GM21515 (cell line): ENCODE results near the gene COX6A2.
"Not testable (repeated sequence)": the region's sequence is repeated elsewhere in the genome, so short reads cannot be mapped to it uniquely, and the experiment has no call there.

Experiments
- ATAC-seq: cut with Tn5 transposase; IDR thresholded peaks from one replicate; pipeline ENCODE4 v1.9.1; 2021; ENCODE audit not compliant: unreplicated experiment

Gene COX6A2

DNA sequence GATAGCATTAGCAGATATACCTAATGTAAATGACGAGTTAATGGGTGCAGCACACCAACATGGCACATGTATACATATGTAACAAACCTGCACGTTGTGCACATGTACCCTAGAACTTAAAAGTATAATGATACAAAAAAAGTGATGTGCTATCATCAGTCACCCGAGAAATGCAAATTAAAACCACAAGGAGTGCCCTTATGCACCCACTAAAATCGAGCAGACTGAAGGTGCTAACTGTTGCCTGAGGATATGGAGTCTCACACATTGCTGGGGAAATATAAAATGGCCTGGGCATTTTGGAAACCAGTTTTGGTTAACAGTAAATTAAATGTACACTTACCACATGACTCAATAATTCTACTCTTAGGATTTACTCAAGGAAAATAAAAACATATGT lies 10.9 kb upstream of the COX6A2 start:
- not testable (repeated sequence) for ATAC-seq

DNA sequence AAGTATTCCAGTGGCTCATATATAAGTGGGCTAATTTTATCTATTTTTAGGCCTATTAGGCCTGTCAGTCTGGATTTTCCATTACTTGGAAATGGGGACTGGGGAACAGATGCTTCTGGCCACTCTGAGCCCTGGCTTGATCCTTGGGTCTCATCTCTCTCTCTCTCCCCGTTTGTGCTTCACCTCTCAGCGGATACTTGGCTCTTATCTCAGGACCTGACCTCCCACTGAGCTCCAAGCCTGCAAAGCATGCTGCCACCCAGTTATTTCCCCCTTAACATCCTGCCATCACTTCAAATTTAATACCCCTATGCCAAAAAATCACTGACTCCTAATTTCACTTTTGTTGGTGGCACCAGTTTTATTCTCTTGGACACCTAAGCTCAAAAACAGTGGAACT lies 10.3 kb upstream of the COX6A2 start:
- no peak for ATAC-seq

DNA sequence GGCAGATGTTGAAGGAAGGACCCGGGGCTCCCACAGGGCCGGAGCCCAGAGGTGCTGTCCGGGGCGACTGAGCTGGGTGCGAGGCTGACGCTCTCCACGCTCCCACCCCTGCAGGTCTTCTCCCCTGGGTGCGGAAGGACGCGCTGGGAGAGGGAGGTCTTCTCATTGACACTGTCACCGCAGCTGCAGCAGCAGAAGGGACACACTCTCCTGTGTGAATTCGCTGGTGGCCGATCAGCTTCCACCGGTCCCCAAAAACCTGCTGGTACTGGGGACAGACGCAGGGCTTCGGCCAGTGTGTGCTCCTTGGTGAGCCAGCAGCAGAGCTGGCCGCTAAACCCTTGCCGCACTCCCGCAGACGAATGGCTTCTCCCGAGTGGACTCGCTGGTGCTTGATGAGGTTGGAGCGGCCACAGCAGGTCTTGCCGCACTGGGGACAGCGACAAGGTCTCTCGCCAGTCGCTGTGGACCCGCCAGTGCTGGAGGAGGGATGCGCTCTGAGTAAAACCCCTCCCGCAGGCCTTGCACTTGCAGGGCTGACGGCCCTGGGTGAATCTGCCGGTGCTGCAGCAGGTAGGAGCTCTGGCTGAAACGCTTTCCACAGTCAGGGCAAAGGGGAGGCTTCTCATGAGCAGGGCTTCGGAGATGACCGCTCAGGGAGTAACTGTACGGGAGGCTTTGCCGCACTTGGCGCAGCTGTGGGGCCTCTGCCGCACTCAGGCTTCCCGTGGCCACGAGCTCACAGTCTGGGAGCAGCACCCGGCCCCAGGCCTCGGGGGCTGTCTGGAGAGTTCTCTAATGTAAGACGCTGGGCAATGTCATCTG lies 8.3 kb upstream of the COX6A2 start:
- no peak for ATAC-seq

DNA sequence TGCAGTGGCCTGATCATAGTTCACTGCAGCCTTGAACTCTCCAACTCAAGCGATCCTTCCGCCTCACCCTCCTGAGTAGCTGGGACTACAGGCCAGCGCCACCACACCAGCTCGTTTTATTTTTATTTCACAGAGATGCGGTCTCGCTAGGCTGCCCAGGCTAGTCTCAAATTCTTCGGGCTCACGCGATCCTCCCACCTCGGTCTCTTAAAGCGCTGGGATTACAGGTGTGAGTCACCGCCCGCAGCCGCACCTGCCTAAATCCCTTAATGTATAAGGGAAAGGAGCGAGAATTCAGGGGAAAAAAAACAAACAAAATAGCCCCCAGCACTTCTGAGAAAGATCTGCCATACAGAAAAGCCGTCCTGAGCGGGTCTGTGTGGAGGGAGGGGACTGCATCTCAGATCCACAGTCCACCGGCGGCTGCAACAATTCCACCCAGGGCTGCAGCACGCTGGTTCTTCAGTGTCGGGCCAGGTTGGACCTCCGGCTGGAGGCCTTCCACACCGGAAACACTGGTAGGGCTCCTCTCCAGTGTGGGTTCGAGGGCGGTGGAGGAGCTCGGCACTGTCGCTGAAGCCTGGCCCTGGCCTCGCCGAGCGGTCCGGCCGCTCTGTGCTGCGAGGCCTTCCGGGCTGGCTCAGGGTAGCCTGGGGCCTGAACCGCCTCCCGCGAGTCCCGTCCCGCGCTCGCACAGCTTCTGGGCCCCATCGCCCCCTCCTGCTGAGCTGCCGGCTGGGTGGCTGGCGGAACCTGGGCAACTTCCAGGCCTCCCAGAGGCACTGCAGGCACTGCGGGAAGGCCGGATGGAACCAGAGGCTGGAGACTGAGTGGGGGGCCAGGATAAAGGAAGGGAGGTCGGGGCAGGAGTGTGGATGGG lies 7.4 kb upstream of the COX6A2 start:
- no peak for ATAC-seq

DNA sequence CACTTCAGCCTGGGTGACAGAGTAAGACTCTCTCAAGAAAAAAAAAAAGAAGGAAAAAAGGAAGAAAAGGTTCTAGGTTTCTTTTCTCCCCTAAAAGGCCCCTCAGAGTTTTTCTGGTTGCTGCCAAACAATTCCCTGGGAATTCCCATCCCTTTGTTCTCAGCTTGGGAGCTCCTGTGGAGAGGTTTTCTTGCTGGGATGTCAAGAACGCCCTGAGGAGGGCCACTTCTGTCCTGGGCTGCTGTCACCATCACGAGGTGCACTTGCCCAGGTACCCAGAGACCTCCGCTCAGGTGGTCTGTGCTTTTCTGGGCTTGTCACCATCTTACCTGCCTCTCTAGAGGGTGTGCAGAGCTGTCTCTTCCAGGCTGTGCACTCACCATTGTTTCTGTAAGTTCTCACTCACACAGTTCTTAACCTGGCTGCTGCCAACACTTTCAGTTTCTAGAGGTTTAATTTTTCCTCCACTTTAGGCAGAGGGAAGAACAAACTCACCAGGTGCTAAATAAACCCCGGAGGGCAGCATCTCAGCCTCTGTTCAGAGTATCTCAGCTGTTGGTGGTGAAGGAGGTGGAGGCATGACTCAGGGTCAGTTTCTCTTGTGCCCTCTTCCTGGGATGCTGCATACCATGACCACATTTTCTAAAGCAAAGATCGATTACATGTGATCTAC lies 2.4 kb upstream of the COX6A2 start:
- ATAC-seq = no peak

DNA sequence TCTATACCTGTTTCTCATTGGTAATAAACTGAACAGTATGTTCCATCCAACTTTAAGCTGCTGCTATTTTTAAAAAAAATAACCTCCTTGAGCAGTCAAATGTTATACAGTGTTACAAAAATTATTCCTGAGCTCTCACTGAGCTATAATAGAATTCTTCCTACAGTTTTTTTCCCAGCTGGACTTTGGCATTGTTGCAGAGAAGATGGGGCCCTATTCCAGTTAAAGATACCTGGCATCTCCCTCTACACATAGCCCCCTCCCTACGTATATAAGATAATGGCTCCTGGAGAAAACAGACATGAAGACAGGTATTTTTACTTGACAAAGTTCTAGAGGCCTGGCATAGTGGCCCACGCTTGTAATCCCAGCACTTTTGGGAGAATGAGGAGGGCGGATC lies 1.6 kb upstream of the COX6A2 start:
- ATAC-seq = no peak

DNA sequence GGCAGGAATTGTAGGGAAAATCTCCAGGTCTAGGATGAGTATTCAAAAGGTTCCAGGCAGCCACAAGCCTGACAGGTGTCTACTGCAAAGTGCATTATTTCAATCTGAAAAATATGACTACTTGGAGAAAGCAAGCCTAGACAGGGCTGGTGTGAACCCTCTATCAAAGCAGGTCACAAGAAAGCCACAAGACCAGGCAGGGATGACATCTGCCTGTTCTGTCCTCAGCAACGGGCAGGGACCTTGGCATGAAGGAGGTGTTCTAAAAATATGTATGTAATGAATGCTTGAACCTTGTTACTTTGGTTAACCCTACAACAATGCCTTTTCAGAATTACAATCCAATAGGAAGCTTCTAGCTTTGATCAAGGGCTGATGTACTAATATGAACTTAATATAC lies 1.2 kb upstream of the COX6A2 start:
- ATAC-seq = no peak

DNA sequence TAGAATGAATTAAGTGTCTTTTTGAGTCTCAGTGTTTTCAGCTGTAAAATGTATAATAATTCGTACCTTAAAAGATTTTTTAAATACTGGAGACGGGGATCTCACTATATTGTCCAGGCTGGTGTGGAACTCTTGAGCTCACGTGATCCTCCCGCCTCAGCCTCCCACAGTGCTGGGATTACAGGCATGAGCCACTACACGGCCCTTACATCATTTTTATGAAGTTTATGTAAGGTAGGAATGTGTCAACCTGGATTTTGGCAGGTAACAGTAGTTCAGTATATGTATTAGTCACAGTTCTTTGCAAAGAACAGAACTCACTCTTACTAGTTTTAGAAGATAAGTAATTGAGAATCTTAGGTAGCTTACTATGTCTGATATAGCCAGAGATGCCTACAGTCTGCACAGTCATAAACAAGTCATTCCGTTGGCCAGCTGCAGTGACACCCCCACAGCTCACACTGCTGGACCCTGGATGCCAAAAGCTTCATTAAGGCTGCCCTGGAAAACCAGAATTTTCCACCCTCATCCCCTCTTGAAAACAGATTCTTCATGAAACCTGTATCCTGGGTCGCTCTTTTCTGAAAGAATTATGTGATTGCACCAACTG lies 583 bp upstream of the COX6A2 start:
- ATAC-seq = no peak

DNA sequence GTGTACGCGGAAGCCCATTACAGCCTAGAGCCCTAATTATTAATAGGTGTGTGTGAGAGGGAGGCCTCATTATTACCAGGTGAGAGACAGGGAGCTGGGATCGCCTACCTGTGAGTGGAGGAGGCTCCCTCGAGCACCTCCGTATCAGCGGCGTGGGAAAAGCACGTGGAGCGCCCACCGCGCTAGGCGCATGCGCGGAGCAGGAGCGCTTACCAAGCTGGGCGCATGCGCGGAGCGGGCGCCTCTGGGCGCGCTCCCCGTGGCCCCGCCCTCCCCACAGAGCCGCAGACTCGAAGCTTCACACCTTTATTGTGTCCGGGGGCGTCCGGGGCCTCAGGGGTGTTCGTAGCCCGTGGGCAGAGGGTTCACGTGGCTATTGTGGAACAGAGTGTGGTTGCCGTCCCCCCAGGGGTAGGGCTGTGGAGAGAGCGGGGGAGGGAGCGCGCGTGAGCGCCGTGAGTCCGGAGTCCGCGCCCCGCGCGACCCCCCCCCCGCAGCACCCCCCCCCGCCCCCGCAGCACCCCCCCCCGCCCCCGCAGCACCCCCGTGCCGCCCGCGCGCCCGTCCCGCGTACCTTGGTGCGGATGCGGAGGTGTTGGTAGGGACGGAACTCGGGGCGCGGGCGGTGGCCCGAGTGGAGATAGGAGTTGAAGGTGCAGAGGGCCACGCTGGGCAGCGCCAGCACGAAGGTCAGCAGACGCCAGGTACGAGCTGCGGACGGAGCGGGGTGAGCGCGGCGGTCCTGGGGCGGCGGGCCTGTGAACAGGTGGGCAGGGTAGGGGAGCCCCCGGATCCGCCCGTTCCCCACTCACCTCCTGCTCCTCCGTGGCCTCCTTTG lies 500 bp downstream of the COX6A2 start:
- no peak for ATAC-seq

DNA sequence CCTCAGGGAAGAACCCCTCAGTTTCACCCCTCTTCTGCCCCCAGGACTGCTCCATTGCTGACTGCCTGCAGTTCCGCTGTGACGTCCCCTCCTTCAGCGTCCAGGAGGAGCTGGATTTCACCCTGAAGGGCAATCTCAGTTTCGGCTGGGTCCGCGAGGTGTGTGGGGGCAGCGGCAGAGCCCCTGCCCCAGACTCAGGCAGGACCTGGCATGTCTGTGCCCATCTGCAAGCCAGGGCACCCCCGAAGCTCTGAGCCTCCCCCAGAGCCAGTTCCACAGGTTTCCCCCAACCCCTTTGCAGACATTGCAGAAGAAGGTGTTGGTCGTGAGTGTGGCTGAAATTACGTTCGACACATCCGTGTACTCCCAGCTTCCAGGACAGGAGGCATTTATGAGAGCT lies 4.4 kb downstream of the COX6A2 start:
- ATAC-seq = no peak

DNA sequence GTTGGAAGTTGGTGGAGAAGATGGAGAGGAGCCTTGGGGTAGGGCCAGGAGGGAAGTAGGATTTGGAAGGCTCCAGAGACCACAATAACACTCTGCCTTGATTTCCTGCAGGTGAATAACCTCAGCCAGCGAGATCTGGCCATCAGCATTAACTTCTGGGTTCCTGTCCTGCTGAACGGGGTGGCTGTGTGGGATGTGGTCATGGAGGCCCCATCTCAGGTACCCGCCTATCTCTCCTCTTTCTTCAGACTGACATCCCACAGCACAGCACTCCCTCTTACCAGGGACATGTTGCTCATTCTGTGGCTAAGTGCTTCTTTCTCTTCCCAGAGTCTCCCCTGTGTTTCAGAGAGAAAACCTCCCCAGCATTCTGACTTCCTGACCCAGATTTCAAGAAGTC lies 4.9 kb downstream of the COX6A2 start:
- ATAC-seq = no peak

DNA sequence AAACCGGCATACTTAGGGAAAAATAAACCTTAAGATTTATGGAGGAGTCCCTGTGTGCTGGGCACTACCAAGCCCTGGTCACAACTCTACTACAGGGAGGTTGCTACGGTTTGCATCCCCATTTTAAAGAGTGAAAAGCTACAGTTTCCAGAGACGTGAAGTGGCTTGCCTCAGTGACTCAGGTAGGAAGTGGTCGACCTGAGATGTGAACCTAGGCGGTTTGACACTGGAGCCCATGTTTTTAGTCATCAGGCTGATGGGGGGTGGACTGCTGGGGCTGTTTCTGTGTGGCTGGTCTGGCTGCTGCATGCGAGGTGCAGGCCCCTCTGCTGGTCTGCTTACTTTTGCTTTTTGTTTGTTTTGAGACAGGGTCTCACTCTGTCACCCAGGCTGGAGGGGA lies 6.6 kb downstream of the COX6A2 start:
- no peak for ATAC-seq

DNA sequence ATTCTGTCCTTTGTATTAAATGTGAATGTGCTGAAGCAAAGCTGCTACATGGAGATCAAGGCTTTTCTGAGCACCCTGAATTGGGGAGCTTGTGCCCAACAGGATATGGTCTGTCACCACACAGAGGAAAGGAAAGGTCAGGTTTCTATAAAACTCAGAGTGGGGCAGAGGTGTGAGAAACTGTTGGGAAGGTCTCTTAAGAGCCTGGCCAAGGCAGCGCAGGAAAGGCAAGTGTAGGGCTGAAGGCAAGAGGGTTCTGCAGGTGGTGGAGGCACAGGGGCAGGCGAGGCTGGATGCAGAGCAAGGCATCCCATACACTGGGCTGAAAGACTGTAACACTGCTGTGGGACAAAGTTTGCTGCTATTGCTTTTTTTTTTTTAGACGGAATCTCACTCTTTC lies 8.1 kb downstream of the COX6A2 start:
- ATAC-seq = no peak

DNA sequence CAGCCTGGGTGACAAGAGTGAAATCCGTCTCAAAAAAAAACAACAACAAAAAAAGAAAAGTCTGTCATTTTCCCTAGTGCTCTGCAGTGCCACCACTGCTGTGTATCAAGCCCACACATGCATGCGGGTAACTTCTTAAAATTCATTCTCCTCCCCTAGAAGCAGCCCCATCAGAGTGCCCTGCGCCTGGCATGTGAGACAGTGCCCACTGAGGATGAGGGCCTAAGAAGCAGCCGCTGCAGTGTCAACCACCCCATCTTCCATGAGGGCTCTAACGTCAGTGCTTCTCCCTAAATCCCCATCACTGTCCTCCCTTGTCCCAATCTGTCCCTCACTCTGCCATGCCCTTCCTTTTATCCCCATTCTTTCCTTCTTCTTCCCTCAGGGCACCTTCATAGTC lies 10.2 kb downstream of the COX6A2 start:
- no peak for ATAC-seq

DNA sequence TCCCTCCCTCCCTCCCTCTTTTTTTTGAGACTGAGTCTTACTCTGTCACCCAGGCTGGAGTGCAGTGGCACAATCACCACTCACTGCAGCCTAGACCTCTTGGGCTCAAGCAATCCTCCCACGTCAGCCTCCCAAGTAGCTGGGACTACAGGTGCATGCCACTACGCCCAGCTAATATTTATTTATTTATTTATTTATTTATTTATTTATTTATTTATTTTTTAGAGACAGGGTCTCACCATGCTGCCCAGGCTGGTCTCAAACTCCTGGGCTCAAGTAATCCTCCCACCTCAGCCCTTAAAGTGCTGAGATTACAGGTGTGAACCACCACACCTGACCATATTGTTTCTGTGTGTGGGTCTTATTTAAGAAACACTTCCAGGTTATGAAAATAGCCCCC lies 11.1 kb downstream of the COX6A2 start:
- not testable (repeated sequence) for ATAC-seq

DNA sequence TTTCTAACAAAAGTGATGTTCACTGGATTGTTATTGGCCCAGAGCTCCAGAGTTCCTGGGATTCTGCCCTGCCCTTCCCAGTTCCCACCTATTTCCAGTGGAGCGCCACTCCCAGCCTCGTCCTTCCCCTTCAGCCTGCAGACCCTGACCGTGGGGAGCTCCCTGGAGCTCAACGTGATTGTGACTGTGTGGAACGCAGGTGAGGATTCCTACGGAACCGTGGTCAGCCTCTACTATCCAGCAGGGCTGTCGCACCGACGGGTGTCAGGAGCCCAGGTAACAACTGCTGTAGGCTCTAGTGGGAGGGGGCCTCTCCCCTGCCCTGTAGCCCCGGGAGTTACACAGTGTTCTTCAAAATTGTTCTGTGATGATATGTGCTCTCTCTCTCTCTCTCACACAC lies 11.8 kb downstream of the COX6A2 start:
- ATAC-seq = no peak

DNA sequence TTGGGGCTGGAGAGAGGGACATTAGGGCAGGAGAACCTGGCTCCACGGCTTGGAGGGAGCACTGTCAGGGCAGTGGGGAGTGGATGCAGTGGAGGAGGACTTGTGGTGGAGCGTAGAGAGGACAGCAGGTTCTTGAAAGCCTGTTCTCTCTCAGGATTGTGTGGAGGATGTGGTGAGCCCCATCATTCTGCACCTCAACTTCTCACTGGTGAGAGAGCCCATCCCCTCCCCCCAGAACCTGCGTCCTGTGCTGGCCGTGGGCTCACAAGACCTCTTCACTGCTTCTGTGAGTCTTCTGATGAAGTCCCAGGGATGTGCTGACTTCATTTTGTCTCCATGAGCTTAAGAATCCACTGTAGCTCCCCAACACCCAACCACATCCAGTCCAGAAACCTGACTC lies 13.5 kb downstream of the COX6A2 start:
- no peak for ATAC-seq

DNA sequence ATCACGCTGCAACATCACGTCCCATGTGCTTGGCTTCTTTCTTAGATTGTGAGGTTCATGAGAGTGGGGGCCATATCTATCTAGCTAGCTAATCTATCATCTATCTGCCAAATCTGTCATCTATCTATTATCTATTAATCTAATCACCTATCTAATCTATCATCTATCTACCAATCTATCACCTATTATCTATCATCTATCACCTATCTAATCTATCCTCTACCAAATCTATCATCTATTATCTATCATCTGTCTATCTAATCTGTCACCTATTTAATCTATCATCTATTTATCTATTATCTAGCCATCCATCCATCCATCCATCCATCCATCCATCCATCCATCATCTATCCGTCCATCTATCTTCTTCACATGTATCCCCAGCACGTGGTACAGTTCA lies 14.2 kb downstream of the COX6A2 start:
- ATAC-seq = no peak

DNA sequence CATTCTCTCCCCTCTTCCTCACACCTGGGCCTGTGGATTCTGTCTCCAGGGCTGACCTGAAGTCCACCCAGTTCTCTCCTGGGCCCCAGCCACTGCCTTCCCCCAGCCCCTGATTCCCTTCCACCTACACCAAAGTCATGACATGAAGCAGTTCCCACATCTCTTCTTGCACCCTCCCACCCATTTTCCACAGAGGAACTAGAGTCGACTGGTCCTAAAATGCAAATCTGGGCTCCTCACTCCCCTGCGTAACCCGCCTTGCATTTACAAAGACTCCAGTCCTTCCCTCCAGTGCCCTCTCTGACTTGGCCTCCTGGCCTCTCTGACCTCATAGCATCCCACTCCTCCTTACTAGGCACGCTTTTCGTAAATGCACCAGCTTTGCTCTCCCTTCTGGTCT lies 14.8 kb downstream of the COX6A2 start:
- ATAC-seq = no peak

DNA sequence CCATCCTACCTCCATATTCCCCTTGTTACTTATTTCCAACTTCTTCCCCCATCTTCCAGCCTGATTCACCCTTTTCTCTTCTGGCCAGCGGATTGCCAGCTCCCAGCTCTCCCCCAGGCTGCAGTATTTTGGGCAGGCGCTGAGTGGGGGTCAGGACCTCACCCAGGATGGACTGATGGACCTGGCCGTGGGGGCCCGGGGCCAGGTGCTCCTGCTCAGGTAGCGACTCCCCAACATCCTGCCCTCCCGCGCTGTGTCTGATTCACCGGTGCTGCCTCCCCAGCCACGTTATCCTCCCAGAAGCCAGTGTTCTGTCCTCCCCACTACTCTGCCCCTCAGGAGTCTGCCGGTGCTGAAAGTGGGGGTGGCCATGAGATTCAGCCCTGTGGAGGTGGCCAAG lies 15.4 kb downstream of the COX6A2 start:
- no peak for ATAC-seq
